NB4 (cell line): ENCODE data around the gene GDNF.

ENCODE experiments used
- DNase-seq: peaks from one replicate; pipeline ENCODE4 v3.0.0; 2010; ENCODE audit warnings: low read depth
- H3K4me3 ChIP-seq: one replicate; pipeline ENCODE4 v1.5.1; 2011; ENCODE audit warnings: mild to moderate bottlenecking, low read depth, low read length, moderate library complexity
- MYC ChIP-seq: IDR thresholded peaks from 2 replicates; pipeline ENCODE4 v1.6.1; 2011; ENCODE audit warnings: low read depth, low read length
- POLR2A ChIP-seq: IDR thresholded peaks from 2 replicates; pipeline ENCODE4 v1.6.1; 2011; ENCODE audit warnings: mild to moderate bottlenecking; ENCODE audit not compliant: insufficient read length; ENCODE audit errors: extremely low read depth
- TF ChIP-seq, protein P1 (sequence below): IDR thresholded peaks from 2 replicates; pipeline ENCODE4 v1.6.1; 2011; ENCODE audit warnings: low read depth, low read length
- TF ChIP-seq, protein P2 (sequence below): IDR thresholded peaks from one replicate; pipeline ENCODE4 v1.5.1; 2012; ENCODE audit warnings: low read depth, low read length

Gene GDNF

DNA sequence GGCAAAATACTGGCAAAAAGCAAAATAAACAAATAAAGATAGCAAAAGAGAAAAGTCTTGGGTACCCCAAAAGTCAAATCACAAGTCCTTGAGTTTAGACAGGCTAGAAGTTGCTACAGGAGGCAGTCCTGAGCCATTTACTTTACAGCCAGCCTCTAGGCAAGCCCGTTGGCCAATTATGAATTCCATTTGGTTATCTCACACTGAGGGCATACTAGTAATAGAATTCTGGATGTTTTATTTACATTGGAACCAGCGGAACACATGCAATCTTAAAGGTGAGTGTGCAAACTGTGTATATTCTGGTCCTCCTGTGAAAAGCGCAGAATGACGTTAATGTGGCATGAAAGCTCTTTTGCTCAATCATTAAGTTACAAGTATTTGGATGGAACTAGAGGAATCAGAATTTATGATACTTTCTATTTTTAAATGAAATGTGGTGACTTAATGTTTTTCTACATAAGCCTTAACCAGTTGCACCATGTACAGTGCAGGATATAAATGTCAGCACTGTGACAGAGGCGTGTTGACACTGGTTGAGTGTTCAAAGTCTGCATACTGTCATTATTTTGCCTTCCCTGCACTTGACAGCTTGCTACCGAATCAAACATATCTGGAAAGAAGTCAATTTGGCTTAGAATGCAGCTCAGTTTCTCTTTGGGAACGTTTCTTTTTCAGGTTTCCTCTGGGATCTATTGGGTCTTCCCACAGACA, 7.9 kb downstream of the GDNF start:
- no peak for DNase-seq
- H3K4me3 ChIP-seq, result no peak overlapping the region
- no peak for TF ChIP-seq MYC
- TF ChIP-seq, protein P1, sequence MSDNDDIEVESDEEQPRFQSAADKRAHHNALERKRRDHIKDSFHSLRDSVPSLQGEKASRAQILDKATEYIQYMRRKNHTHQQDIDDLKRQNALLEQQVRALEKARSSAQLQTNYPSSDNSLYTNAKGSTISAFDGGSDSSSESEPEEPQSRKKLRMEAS, result no peak
- TF ChIP-seq POLR2A, result no peak
- TF ChIP-seq, protein P2, sequence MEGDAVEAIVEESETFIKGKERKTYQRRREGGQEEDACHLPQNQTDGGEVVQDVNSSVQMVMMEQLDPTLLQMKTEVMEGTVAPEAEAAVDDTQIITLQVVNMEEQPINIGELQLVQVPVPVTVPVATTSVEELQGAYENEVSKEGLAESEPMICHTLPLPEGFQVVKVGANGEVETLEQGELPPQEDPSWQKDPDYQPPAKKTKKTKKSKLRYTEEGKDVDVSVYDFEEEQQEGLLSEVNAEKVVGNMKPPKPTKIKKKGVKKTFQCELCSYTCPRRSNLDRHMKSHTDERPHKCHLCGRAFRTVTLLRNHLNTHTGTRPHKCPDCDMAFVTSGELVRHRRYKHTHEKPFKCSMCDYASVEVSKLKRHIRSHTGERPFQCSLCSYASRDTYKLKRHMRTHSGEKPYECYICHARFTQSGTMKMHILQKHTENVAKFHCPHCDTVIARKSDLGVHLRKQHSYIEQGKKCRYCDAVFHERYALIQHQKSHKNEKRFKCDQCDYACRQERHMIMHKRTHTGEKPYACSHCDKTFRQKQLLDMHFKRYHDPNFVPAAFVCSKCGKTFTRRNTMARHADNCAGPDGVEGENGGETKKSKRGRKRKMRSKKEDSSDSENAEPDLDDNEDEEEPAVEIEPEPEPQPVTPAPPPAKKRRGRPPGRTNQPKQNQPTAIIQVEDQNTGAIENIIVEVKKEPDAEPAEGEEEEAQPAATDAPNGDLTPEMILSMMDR, result no peak

DNA sequence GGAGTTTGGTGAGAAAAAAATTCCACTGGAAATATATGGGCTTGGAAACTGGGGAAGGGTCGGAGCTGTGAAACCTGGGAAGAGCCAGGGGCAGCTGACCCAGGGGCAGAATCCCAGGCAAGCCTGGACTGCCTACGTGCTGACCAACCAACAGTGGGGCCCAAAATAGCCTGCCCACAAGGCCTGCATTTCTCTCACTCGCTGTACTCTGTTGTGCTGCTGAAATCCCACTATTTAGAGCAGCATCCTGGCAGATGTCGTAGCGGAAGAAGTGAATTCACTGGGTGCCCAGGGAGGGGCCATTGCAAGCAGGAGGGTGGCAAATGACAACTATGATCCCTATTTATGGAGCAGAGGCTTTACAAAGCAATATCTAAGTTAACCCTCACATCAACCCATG, 9.5 kb downstream of the GDNF start:
- TF ChIP-seq POLR2A (no peak), MYC (no peak)
- TF ChIP-seq, protein P2, result no peak
- TF ChIP-seq, protein P1, result no peak
- H3K4me3 ChIP-seq, result no peak overlapping the region
- no peak for DNase-seq

DNA sequence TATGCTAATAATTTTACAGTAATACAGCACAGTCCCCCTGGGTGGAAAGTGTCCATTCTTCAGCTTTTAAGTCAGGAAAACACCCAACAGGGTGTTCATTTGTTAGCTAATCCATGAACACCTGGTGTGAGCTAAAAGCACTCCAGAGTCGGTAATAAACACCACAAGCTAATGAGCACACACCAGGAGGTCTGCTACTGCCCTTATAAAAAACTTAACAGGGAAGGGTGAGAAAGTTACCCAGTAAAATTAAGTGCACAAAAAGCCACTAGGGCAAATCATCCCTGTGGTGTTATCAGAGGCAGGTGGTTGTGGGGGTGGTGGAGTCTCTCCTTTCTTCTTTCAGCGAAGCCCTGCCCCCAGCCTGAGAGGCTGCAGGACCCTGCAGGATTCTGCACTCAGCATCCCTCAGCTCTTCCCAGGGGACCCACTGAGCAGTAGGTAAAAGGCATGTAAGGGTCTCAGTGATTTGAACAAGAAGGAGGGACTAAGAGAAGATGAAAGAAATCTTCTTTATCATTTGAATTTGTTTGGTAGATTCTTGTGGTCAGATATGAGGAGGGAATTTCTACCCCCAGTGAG, 14.4 kb downstream of the GDNF start:
- H3K4me3 ChIP-seq, result no peak overlapping the region
- TF ChIP-seq, protein P2, result no peak
- TF ChIP-seq, protein P1, result no peak
- TF ChIP-seq MYC, result no peak
- TF ChIP-seq POLR2A, result no peak
- no peak for DNase-seq

DNA sequence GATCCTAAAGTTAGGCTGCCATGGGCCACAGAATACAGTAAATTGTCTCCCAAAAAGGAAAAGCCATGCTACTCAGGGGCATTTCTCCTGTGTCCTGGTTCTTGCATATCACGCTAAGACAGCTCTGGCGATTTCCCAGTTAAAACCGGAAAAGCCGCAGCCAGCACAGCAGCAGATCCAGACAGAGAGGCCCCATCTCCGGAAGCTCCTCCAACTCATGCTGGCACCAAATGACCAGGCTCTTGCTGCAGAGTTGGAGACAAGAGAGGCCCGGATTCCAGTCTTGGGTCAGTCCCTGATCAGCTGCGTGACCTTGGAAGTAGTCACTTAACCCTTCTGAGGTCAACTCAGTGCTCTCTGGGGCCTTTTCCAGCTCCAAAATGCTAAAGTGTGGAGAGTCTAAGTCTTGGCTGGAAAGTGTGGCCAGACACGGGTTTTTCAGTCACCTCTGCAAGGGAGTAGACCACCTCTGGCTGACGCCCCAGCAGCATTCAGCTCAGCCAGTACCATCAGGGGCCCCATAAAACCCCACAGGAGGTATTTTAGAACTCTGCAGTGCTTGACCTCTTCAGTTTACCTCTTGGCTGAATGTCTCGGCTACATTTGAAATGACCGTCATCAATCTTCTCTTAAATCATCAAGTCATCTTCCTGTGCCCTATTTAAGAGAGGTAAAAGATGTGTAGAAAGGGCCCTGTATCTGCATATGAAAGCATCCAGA, 16.2 kb downstream of the GDNF start:
- H3K4me3 ChIP-seq, result no peak overlapping the region
- TF ChIP-seq POLR2A (no peak), MYC (no peak)
- TF ChIP-seq, protein P2, result no peak
- TF ChIP-seq, protein P1, result no peak
- DNase-seq, result no peak

DNA sequence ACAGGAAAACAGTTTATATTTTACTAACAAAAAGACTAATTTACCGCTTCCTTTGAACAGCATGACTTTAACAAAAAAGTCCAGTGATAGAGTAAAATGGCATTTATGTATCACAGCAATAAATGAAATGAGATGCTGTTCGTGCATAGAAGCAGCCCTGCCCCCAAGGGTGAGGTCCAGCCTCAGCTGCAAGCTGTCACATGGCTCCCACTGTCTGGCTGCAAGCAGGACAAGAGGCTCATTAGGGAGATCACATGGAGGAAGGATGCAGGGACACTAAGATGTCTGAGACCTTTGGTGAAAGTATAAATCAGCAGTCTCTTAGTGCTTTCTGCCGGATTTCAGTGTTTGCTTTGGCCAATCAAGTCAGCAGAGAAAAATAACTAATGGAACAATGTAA, 23.0 kb downstream of the GDNF start:
- H3K4me3 ChIP-seq, result no peak overlapping the region
- TF ChIP-seq, protein P1, result no peak
- TF ChIP-seq MYC (no peak), POLR2A (no peak)
- TF ChIP-seq, protein P2, result no peak
- DNase-seq, result no peak
